H9 (cell line): ENCODE results near the gene DPP6. TPM values are rescaled to one million over a fixed set of nuclear protein-coding genes. Genes with fewer than 3 reads are reported as not detected.
A peak's percentile ranks its signal among the peaks of the same experiment; 100 is the strongest.

Source experiments
- DNase-seq: peaks from one replicate; pipeline ENCODE4 v3.0.0-alpha.2; 2017
- H2AFZ ChIP-seq: one replicate; pipeline ENCODE4 v1.6.1; 2013; ENCODE audit warnings: mild to moderate bottlenecking, low read length, control low read depth, moderate library complexity
- H2AK5ac ChIP-seq: 2 replicates; pipeline ENCODE4 v1.6.1; 2013; ENCODE audit warnings: low read length, control low read depth, mixed read lengths; ENCODE audit not compliant: insufficient read length
- H2BK120ac ChIP-seq: one replicate; pipeline ENCODE4 v1.6.1; 2013; ENCODE audit warnings: low read depth, mild to moderate bottlenecking, low read length, control low read depth, inconsistent platforms; ENCODE audit not compliant: poor library complexity, severe bottlenecking
- H2BK12ac ChIP-seq: 2 replicates; pipeline ENCODE4 v1.6.1; 2013; ENCODE audit warnings: low read length, control low read depth, mixed read lengths, low read depth; ENCODE audit not compliant: insufficient read length
- H2BK15ac ChIP-seq: 2 replicates; pipeline ENCODE4 v1.6.1; 2013; ENCODE audit warnings: low read depth, low read length, control low read depth
- H2BK20ac ChIP-seq: one replicate; pipeline ENCODE4 v1.6.1; 2013; ENCODE audit warnings: low read depth, mild to moderate bottlenecking, low read length, control low read depth, inconsistent platforms; ENCODE audit not compliant: poor library complexity, severe bottlenecking
- H2BK5ac ChIP-seq: 2 replicates; pipeline ENCODE4 v1.6.1; 2013; ENCODE audit warnings: low read length, control low read depth, mixed read lengths; ENCODE audit not compliant: insufficient read length
- H3K14ac ChIP-seq: 2 replicates; pipeline ENCODE4 v1.6.1; 2013; ENCODE audit warnings: low read length, control low read depth; ENCODE audit not compliant: insufficient read depth
- H3K18ac ChIP-seq: 2 replicates; pipeline ENCODE4 v1.6.1; 2013; ENCODE audit warnings: low read depth, mild to moderate bottlenecking, mixed read lengths, low read length, control low read depth; ENCODE audit not compliant: insufficient read length
- H3K23ac ChIP-seq: 2 replicates; pipeline ENCODE4 v1.6.1; 2013; ENCODE audit warnings: low read length, control low read depth, mixed read lengths, low read depth; ENCODE audit not compliant: insufficient read length
- H3K23me2 ChIP-seq: 2 replicates; pipeline ENCODE4 v1.6.1; 2013; ENCODE audit warnings: low read depth, mild to moderate bottlenecking, mixed read lengths, low read length, control low read depth; ENCODE audit not compliant: insufficient read length, poor library complexity, severe bottlenecking
- H3K27ac ChIP-seq: 2 replicates; pipeline ENCODE4 v1.5.1; 2013; ENCODE audit warnings: low read length, control low read depth, mixed read lengths, low read depth; ENCODE audit not compliant: insufficient read length
- H3K27me3 ChIP-seq: 2 replicates; pipeline ENCODE4 v1.6.1; 2013; ENCODE audit warnings: low read length, control low read depth, inconsistent platforms; ENCODE audit not compliant: insufficient read depth
- H3K4ac ChIP-seq: 2 replicates; pipeline ENCODE4 v1.6.1; 2013; ENCODE audit warnings: low read depth, mild to moderate bottlenecking, control low read depth, inconsistent platforms, low read length, moderate library complexity
- H3K4me1 ChIP-seq: 2 replicates; pipeline ENCODE4 v1.6.1; 2013; ENCODE audit warnings: low read length, control low read depth, inconsistent platforms; ENCODE audit not compliant: insufficient read depth
- H3K4me2 ChIP-seq: 2 replicates; pipeline ENCODE4 v1.6.1; 2013; ENCODE audit warnings: low read length, control low read depth, mixed read lengths; ENCODE audit not compliant: insufficient read length, insufficient read depth
- H3K56ac ChIP-seq: 2 replicates; pipeline ENCODE4 v1.6.1; 2013; ENCODE audit warnings: low read depth, mild to moderate bottlenecking, mixed read lengths, low read length, control low read depth; ENCODE audit not compliant: insufficient read length
- H3K79me1 ChIP-seq: 2 replicates; pipeline ENCODE4 v1.6.1; 2013; ENCODE audit warnings: low read depth, mild to moderate bottlenecking, moderate library complexity, low read length, control low read depth, inconsistent platforms; ENCODE audit not compliant: insufficient read depth, poor library complexity, severe bottlenecking
- H3K79me2 ChIP-seq: 2 replicates; pipeline ENCODE4 v1.6.1; 2013; ENCODE audit warnings: low read length, control low read depth, inconsistent platforms; ENCODE audit not compliant: insufficient read depth
- H3K9ac ChIP-seq: 2 replicates; pipeline ENCODE4 v1.6.1; 2013; ENCODE audit warnings: low read length, control low read depth, mixed read lengths; ENCODE audit not compliant: insufficient read length; ENCODE audit errors: extremely low read depth
- H3K9me3 ChIP-seq: one replicate; pipeline ENCODE4 v1.6.1; 2013; ENCODE audit warnings: low read depth, low read length, inconsistent platforms; ENCODE audit not compliant: control insufficient read depth
- H3T11ph ChIP-seq: one replicate; pipeline ENCODE4 v1.6.1; 2013; ENCODE audit warnings: mild to moderate bottlenecking, low read length, control low read depth, inconsistent platforms
- H4K20me1 ChIP-seq: one replicate; pipeline ENCODE4 v1.6.1; 2013; ENCODE audit not compliant: control insufficient read depth, insufficient read length, insufficient read depth
- H4K5ac ChIP-seq: 2 replicates; pipeline ENCODE4 v1.6.1; 2013; ENCODE audit warnings: low read depth, mild to moderate bottlenecking, mixed read lengths, low read length, control low read depth; ENCODE audit not compliant: insufficient read length
- H4K8ac ChIP-seq: replicated peaks from 2 replicates; pipeline ENCODE4 v1.6.1; 2013; ENCODE audit warnings: low read length, control low read depth, mixed read lengths, low read depth; ENCODE audit not compliant: insufficient read length
- H4K91ac ChIP-seq: 2 replicates; pipeline ENCODE4 v1.6.1; 2013; ENCODE audit warnings: low read depth, mild to moderate bottlenecking, moderate library complexity, mixed read lengths, low read length, control low read depth; ENCODE audit not compliant: insufficient read length
- H3K27ac Mint-ChIP-seq, 3 experiments: 2 replicates in 2 of 3; 3 replicates in 1 of 3; pipeline ENCODE4 v1.8.0; 2020 to 2021; ENCODE audit warnings: mixed read lengths in 3 of 3, mild to moderate bottlenecking in 1 of 3, moderate library complexity in 1 of 3
- H3K27me3 Mint-ChIP-seq: 2 replicates; pipeline ENCODE4 v1.8.0; 2021; ENCODE audit warnings: low read depth, mild to moderate bottlenecking, moderate library complexity, mixed read lengths
- H3K36me3 Mint-ChIP-seq, 3 experiments: 2 replicates in 2 of 3; 3 replicates in 1 of 3; pipeline ENCODE4 v1.8.0; 2020 to 2021; ENCODE audit warnings: low read depth in 3 of 3, mixed read lengths in 3 of 3; ENCODE audit not compliant: insufficient read depth in 1 of 3
- H3K4me1 Mint-ChIP-seq, 2 experiments: 2 replicates each; pipeline ENCODE4 v1.8.0; 2020; ENCODE audit warnings: mixed read lengths in 2 of 2
- H3K4me3 Mint-ChIP-seq, 2 experiments: 2 replicates in 1 of 2; 3 replicates in 1 of 2; pipeline ENCODE4 v1.8.0; 2020 to 2021; ENCODE audit warnings: mild to moderate bottlenecking in 2 of 2, mixed read lengths in 2 of 2, moderate library complexity in 1 of 2
- H3K9me3 Mint-ChIP-seq, 2 experiments: 2 replicates in 1 of 2; 3 replicates in 1 of 2; pipeline ENCODE4 v1.8.0; 2020; ENCODE audit warnings: mild to moderate bottlenecking in 2 of 2, mixed read lengths in 2 of 2, moderate library complexity in 1 of 2
- WGBS: extraction: QIAGEN DNeasy Blood & Tissue Kit; methylation state at CpG from one replicate; pipeline ENCODE4 v1.1.7; 2013; ENCODE audit warnings: missing lambda C conversion rate, low lambda C conversion rate, mixed read lengths; ENCODE audit not compliant: insufficient read length; ENCODE audit errors: extremely low coverage; 5-methylcytosine and 5-hydroxymethylcytosine counted together
- total RNA-seq: library from RNA; stranded (reverse); gene quantifications from 2 replicates; pipeline ENCODE4 v1.2.1, GENCODE V29; 2021
- TF ChIP-seq, protein P1 (sequence below): fragments of 200-600 bp; sonication (generic); conservative IDR thresholded peaks from 3 replicates; pipeline ENCODE4 v1.8.0; 2021; ENCODE audit warnings: antibody characterized with exemption, mild to moderate bottlenecking

Gene DPP6
- total RNA-seq, 1 experiment from 2014 or later, result 4.5 TPM

DNA sequence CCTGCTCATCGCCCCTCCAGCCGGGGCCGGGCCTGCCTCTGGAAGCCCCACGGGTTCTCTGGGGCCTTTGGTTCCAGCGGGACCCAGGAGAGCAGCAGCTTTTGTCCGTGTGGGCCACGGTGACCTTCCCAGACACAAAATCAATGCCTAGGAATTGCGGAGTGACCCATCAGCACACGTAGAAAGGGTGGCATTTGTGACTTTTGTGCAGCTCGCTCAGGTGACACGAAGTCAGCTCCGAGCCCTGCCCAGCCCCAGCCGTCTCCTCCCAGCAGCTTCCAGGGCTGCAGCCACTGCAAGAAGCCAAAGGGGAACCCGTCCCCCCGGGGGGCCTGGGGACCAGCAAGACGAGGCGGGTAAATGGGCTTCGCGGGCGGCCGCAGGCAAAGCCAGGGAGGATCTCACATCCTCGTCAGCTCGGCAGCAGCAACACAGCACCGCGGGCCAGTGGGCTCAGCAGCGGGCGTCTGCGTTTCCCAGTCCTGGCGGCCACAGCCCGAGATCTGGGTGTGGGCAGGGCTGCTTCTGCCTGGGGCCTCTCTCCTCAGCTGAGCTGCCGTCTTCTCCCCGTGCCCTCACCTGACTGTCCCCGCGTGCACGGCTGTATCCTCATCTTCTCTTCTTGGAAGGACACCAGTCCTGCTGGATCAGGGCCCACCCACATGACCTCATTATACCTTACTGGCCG, 862.3 kb downstream of the DPP6 start:
- H4K20me1 ChIP-seq, result no peaks in the 10 kb centered on the region
- no peak overlapping the region for H4K91ac ChIP-seq
- H3K23me2 ChIP-seq, result peaks cover 3% of the 10 kb centered on the region
- no peak overlapping the region for H2AFZ ChIP-seq
- no peaks in the 10 kb centered on the region for H3K4me1 ChIP-seq
- no peak overlapping the region for H3K27ac ChIP-seq
- H4K5ac ChIP-seq, result no peak overlapping the region
- peak overlapping the region in 1 of 3 experiments; percentile 27; a peak in 1 of 7 replicates for H3K27ac Mint-ChIP-seq
- TF ChIP-seq, protein P1, sequence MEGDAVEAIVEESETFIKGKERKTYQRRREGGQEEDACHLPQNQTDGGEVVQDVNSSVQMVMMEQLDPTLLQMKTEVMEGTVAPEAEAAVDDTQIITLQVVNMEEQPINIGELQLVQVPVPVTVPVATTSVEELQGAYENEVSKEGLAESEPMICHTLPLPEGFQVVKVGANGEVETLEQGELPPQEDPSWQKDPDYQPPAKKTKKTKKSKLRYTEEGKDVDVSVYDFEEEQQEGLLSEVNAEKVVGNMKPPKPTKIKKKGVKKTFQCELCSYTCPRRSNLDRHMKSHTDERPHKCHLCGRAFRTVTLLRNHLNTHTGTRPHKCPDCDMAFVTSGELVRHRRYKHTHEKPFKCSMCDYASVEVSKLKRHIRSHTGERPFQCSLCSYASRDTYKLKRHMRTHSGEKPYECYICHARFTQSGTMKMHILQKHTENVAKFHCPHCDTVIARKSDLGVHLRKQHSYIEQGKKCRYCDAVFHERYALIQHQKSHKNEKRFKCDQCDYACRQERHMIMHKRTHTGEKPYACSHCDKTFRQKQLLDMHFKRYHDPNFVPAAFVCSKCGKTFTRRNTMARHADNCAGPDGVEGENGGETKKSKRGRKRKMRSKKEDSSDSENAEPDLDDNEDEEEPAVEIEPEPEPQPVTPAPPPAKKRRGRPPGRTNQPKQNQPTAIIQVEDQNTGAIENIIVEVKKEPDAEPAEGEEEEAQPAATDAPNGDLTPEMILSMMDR, result no peak
- no peak overlapping the region for H3K18ac ChIP-seq
- H2BK120ac ChIP-seq, result no peak overlapping the region
- no peak overlapping the region; a peak in 1 of 5 replicates for H3K4me3 Mint-ChIP-seq
- H3T11ph ChIP-seq, result no peak overlapping the region
- DNase-seq, result peak; percentile 41
- H3K14ac ChIP-seq, result no peak overlapping the region
- H2BK15ac ChIP-seq, result no peak overlapping the region
- H3K27me3 Mint-ChIP-seq, result peaks cover 27% of the 10 kb centered on the region
- H3K4me1 Mint-ChIP-seq, result peaks cover 5 to 7% of the 10 kb centered on the region in 2 experiments
- H3K79me2 ChIP-seq, result no peaks in the 10 kb centered on the region
- no peak overlapping the region for H2BK12ac ChIP-seq
- H2BK5ac ChIP-seq, result no peak overlapping the region
- no peak overlapping the region for H2BK20ac ChIP-seq
- peaks cover 0 to 8% (median 5%) of the 10 kb centered on the region in 3 experiments; a peak in 6 of 7 replicates for H3K36me3 Mint-ChIP-seq
- no peak overlapping the region for H2AK5ac ChIP-seq
- H3K9me3 ChIP-seq, result no peaks in the 10 kb centered on the region
- H3K9ac ChIP-seq, result no peak overlapping the region
- H4K8ac ChIP-seq, result no peak overlapping the region
- no peak overlapping the region for H3K56ac ChIP-seq
- no peak overlapping the region for H3K4ac ChIP-seq
- no peak overlapping the region for H3K23ac ChIP-seq
- no peaks in the 10 kb centered on the region for H3K27me3 ChIP-seq
- no CpG with 5 or more reads among the region's 36 CpGs for WGBS
- peaks cover 9 to 10% of the 10 kb centered on the region in 2 experiments for H3K9me3 Mint-ChIP-seq
- H3K4me2 ChIP-seq, result peak overlapping the region; percentile 4
- no peaks in the 10 kb centered on the region for H3K79me1 ChIP-seq
